IPS-NIHi11 (cell line): ENCODE results near the gene KIAA1614.

Experiments
- DNase-seq: peaks from one replicate; pipeline ENCODE4 v3.0.0; 2012; ENCODE audit warnings: mixed read lengths, low spot score

KIAA1614 gene

GRCh38 chr1:180907313-180908055, 5.2 kb upstream of the KIAA1614 start:
- DNase-seq, result no peak

DNA sequence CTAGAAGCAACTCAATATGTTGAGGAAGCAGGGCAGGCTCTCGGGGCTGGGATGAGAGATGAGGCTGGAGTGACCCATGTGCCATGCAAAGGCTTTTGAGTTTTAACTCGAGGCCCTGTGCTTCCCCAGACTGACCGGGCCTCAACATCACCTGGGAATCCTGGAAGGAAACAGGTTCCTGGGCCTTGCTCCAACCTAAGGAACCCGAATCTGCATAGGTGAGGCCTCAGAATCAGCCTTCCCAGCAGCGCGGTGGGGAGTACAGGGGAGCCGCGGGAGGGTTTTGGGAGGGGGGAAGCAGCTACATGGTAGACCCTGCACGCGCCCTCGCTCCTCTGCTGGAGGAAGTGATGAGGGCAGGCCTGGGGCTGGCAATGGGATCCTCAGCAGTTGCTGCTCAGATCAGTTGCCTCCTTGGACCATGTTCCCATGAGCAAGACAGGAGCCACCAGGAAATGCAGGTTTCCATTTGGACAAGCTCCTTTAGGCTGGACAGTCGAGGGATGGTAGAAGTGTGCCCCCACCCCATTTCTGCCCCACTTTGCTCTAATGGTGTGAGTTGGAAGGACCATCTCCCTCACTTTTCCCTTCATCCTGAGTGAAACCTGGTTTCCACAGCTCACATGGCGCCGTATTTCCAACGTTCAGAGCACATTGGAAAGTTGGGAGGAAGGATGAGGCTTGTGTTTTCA, 4.5 kb upstream of the KIAA1614 start:
- no peak for DNase-seq

DNA sequence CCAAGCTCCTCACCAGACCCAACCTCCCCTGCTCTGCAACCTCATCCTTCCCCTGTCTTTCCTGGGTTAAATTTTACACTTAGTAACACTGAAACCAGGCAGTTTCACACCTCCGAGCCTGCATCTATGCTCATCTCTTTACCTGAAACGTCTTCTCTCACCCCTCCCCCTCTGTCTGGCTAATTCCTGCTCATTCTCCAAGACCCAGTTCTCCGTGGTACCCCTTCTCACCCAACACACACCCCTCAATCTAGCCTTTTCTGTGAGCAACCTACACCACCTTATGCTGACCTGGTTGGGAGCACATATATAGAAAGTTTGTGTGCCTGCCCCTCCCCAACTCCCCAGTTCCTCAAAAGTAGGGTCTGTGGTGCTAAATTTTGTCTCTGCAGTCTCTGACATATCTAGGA, 3.7 kb upstream of the KIAA1614 start:
- DNase-seq, result no peak

- no peak for DNase-seq
These were observed 3.2 kb upstream of the KIAA1614 start for GRCh38 chr1:180909462-180909976.

DNA sequence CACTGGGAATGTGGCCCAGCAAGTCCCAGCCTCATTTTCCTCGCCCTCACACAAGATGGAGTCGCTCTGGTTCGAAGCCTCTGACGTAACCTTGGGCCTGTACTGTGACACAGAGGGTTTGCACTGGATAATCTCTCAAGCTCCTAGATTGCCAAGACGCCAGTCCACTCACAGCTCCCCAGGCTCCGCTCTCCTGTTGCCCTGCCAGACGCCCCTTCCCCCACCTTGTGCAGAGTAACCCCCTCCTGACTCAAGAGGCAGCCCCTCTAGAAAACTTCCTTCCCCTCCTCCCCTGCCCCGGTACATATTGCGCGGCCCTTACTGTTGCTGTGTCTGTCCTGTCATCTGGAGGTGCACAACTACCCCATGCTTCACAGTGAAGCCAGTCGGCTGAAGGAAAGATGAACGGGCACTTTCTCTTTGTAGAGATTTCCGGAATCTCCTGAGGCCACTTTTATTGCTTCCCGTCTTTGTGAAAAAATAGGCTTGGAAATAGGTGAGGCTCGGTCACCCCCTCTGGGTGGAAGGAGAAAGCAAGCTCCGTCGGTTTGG, 981 bp upstream of the KIAA1614 start:
- DNase-seq, result no peak

DNA sequence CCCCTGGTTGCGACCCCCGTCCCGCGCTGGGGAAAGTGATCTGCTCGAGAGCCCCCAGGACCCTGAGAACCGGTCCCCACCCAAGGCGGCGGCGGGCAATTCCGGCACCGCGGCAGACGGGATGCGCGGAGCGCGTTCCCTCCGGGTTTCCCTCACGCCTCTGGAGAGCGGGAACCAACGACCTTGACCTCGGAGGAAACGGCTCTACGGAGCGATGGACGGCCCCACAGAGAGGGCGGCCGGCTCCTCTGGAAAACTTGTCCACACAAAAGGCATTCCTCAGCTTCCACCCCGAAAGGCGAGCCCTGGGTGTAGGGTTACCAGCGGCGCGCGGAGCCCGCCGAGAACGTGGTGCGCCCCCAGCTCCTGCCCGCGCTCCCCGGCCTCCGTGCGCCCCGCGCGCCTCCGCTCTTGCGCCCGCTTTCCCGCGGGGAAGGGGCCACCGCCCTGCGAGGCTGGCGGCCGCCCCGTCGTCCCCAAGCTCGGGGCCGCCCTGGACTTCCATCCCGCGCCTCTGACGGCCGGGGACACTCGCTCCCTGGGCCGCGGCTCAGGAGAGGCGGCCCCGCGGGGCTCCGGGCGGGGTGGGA, 391 bp upstream of the KIAA1614 start:
- peak; percentile 66 for DNase-seq

DNA sequence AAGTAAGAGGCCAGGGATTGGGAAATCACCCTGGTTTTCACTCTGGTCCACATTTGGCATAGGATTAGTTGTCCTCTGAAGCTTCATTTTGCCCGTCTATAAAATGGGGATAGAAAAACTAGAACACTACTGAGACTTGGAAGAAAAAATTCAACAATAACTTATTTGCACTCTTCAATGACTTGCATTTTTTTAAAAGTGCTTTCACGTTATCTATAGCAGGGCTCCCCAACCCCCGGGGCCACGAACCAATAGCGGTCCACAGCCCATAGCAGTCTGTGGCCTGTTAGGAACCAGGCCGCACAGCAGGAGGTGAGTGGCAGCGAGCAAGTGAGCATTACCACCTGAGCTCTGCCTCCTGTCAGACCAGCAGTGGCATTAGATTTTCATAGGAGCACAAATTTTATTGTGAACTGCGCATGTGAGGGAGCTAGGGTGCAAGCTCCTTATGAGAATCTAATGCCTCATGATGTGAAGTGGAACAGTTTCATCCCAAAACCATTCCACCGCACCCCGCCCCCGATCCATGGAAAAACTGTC, 2.8 kb downstream of the KIAA1614 start:
- no peak for DNase-seq

GRCh38 chr1:180916012-180916770, 3.5 kb downstream of the KIAA1614 start:
- DNase-seq, result no peak

GRCh38 chr1:180916771-180917170, 4.1 kb downstream of the KIAA1614 start:
- no peak for DNase-seq

DNA sequence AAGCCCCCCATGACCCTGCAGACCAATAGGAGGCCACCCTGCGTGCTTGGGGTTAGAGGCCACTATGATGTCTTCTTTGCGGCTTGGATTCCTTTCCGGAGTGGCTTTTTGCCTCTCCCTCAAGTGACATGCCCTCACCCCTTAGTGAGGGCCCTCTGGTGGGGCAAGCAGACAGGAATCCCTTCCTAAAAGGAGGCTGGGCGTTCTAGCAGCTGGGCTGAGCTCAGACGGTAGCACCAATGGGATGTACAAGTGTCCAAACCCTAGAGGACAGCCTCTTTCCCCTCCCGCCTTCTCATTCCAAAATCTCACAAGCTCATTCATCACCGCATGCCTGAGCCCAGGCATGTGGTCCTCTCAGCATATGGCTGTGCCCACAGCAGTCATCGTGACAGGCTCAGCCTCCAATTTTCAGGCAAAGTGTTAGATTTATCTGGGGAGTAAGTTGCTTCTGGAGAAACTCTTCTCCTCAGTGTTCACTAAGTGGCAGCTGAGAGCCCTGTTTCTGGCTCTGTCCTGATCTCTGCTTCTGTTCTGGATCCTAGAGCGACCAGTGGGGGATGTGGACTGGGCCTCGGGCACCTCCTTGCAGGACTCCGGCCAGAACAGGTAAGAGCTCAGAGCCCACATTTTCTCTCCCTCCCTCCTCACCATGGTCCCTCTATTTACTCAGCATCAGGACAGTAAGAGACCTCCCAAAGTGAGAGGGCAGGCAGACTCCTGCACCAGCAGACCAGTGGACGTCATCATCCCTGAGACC, 4.8 kb downstream of the KIAA1614 start:
- DNase-seq, result no peak

GRCh38 chr1:180918519-180918918, 5.8 kb downstream of the KIAA1614 start:
- DNase-seq, result no peak

- no peak for DNase-seq
These were observed 6.5 kb downstream of the KIAA1614 start for GRCh38 chr1:180919183-180919700.

DNA sequence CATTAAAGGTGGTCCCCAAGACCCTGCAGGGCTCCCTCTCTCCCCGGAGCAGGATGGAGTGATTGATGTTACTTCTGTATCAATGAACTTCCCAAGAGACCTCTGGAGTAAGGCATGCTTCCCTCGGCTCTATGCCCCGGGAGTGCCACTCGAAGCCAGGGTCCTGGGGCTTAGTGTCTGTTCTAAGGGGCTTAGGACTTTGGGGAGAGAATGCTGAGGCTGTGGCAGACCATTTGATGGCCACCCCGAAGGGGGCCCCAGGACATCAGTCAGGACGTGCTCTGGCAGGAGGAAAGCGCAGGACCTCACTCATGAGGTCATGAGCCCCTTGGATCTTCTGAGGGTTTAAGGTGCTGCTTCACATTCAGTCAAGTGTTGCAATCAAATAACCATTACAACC, 7.5 kb downstream of the KIAA1614 start:
- no peak for DNase-seq

DNA sequence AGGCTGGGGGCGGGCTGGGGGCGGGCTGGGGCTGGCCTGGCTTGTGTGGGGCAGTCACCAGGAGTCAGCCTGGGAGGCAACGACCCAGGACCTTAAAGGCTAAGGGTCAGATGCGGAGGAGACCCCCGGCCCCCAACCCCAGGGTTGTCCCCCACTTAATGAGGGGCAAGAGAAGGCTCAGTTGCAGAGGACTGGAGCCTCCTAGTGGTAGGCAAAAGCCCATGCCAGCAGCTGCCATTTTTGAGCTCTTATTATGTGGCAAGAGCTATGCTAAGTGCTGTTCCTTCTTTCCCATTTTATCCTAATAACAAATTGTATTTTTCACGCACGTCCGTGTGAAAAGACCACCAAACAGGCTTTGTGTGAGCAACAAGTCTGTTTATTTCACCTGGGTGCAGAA, 8.0 kb downstream of the KIAA1614 start:
- DNase-seq, result no peak

GRCh38 chr1:180921386-180921785, 8.7 kb downstream of the KIAA1614 start:
- no peak for DNase-seq

GRCh38 chr1:180921891-180922630, 9.4 kb downstream of the KIAA1614 start:
- DNase-seq, result no peak

DNA sequence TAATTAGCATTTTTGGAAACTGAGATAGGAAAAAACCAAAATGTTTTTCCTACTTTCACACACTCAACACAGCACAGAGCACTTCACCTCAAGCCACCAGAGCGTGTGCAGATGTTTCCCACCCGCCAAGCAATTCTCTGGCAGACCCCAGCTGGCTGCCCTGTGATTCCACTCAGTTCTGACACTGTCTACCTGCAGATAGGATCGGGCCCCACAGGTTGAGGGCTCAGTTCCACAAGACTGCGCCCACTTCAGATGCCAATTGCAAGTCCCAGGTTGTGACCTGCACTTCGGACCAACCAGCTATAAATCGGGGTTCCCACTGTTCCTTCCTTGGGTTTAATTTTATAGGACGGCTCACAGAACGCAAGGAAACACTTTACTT, 9.9 kb downstream of the KIAA1614 start:
- no peak for DNase-seq

- DNase-seq, result peak; percentile 85
These were observed 10.5 kb downstream of the KIAA1614 start for GRCh38 chr1:180923021-180923841.

GRCh38 chr1:180923887-180924286, 11.2 kb downstream of the KIAA1614 start:
- DNase-seq, result no peak
